Peyer's patch (tissue), 4 donors: Measurements from ENCODE around the gene LAMP5. TPM values are rescaled to one million over a fixed set of nuclear protein-coding genes. Genes with fewer than 3 reads are reported as not detected.
A peak's percentile ranks its signal among the peaks of the same experiment; 100 is the strongest.

Experiments
- DNase-seq, 3 donors: peaks; one replicate each; pipeline ENCODE4 v3.0.0-alpha.2; 2017 to 2019
- H3K27ac ChIP-seq, 4 donors: fragments of 200-600 bp; sonication (generic); one replicate each; pipeline ENCODE4 v1.5.1; 2016 to 2019
- H3K27me3 ChIP-seq, 2 donors: fragments of 200-600 bp; sonication (generic); one replicate each; pipeline ENCODE4 v1.5.1; 2019
- H3K36me3 ChIP-seq, 3 donors: fragments of 200-600 bp; sonication (generic); one replicate each; pipeline ENCODE4 v1.5.1; 2016 to 2019
- H3K4me1 ChIP-seq, 4 donors: fragments of 200-600 bp; sonication (generic); one replicate each; pipeline ENCODE4 v1.5.1; 2016 to 2019
- H3K4me3 ChIP-seq, 4 donors: fragments of 200-600 bp; sonication (generic); 1 replicate in 3 of 4; 2 replicates in 1 of 4; pipeline ENCODE4 v1.5.1; 2016 to 2019; ENCODE audit warnings: mild to moderate bottlenecking in 1 of 4
- H3K9me3 ChIP-seq, 4 donors: fragments of 200-600 bp; sonication (generic); one replicate each; pipeline ENCODE4 v1.5.1; 2016 to 2019; ENCODE audit warnings: mild to moderate bottlenecking in 1 of 4
- CTCF ChIP-seq, 6 experiments: fragments of 450-650 bp in 4 of 6; fragments of 200-600 bp in 2 of 6; sonication (generic) in 1 of 6; IDR thresholded peaks; one replicate each; pipeline ENCODE4 v1.5.1; 2017 to 2019; ENCODE audit warnings: antibody characterized with exemption in 6 of 6, mild to moderate bottlenecking in 3 of 6, moderate library complexity in 1 of 6
- POLR2A ChIP-seq, 2 donors: fragments of 450-650 bp; IDR thresholded peaks; one replicate each; pipeline ENCODE4 v1.5.1; 2017; ENCODE audit warnings: antibody characterized with exemption in 2 of 2, mild to moderate bottlenecking in 2 of 2, moderate library complexity in 2 of 2
- total RNA-seq, 4 donors: library from RNA; depleted of rRNA; stranded (reverse); fragments of >200 nt; gene quantifications; one replicate each; pipeline ENCODE4 v1.1.0, GENCODE V29; 2016

LAMP5 gene
- total RNA-seq, 4 donors from 2014 or later, result not detected

- peaks cover 0 to 15% of the 10 kb centered on the region in 2 donors for H3K27me3 ChIP-seq
- H3K4me3 ChIP-seq, result no peak overlapping the region
Observed at GRCh38 chr20:9514072-9514460, 324 bp upstream of the LAMP5 start.

GRCh38 chr20:9515214-9515585 lies 810 bp downstream of the LAMP5 start:
- peaks cover 0 to 13% of the 10 kb centered on the region in 2 donors for H3K27me3 ChIP-seq
- H3K4me1 ChIP-seq, result peaks cover 0 to 8% (median 0%) of the 10 kb centered on the region in 4 donors
- H3K4me3 ChIP-seq, result no peak overlapping the region
- H3K27ac ChIP-seq, result no peak overlapping the region
- no peak for TF ChIP-seq POLR2A (IDR thresholded peaks at IDR 0.05)
- no peaks in the 10 kb centered on the region for H3K9me3 ChIP-seq
- no peak for DNase-seq
- no peaks in the 10 kb centered on the region for H3K36me3 ChIP-seq

More at GRCh38 chr20:9514072-9514460, 324 bp upstream of the LAMP5 start:
- DNase-seq, result no peak
- H3K36me3 ChIP-seq, result no peaks in the 10 kb centered on the region
- no peak overlapping the region for H3K27ac ChIP-seq
- TF ChIP-seq CTCF (IDR thresholded peaks at IDR 0.05) (no peak), POLR2A (IDR thresholded peaks at IDR 0.05) (no peak)
- peaks cover 0 to 8% (median 0%) of the 10 kb centered on the region in 4 donors for H3K4me1 ChIP-seq
- H3K9me3 ChIP-seq, result no peaks in the 10 kb centered on the region

- peaks cover 0 to 8% (median 0%) of the 10 kb centered on the region in 4 donors for H3K4me1 ChIP-seq
- no peak for TF ChIP-seq POLR2A (IDR thresholded peaks at IDR 0.05)
- TF ChIP-seq CTCF (IDR thresholded peaks at IDR 0.05), result no peak
- no peak overlapping the region for H3K27ac ChIP-seq
- no peaks in the 10 kb centered on the region for H3K36me3 ChIP-seq
- no peak for DNase-seq
- H3K27me3 ChIP-seq, result peaks cover 0 to 7% of the 10 kb centered on the region in 2 donors
- H3K4me3 ChIP-seq, result peak overlapping the region in 1 of 4 donors; percentile 22
- H3K9me3 ChIP-seq, result no peaks in the 10 kb centered on the region
Observed at GRCh38 chr20:9515741-9516233, 1.4 kb downstream of the LAMP5 start.

- H3K36me3 ChIP-seq, result no peaks in the 10 kb centered on the region
- no peaks in the 10 kb centered on the region for H3K9me3 ChIP-seq
- H3K4me1 ChIP-seq, result peaks cover 0 to 8% (median 0%) of the 10 kb centered on the region in 4 donors
- H3K4me3 ChIP-seq, result peak overlapping the region in 1 of 4 donors; percentile 22
- TF ChIP-seq POLR2A (IDR thresholded peaks at IDR 0.05) (no peak), CTCF (IDR thresholded peaks at IDR 0.05) (no peak)
- DNase-seq, result no peak
- H3K27ac ChIP-seq, result no peak overlapping the region
- peaks cover 0 to 7% of the 10 kb centered on the region in 2 donors for H3K27me3 ChIP-seq
Observed at GRCh38 chr20:9516234-9516871, 2.0 kb downstream of the LAMP5 start.

GRCh38 chr20:9517297-9518162 lies 3.1 kb downstream of the LAMP5 start:
- Histone ChIP-seq H3K4me1 (peaks cover 0 to 8% (median 0%) of the 10 kb centered on the region in 4 donors), H3K36me3 (no peaks in the 10 kb centered on the region), H3K4me3 (no peak overlapping the region), H3K27ac (no peak overlapping the region), H3K9me3 (no peaks in the 10 kb centered on the region), H3K27me3 (peaks cover 0 to 7% of the 10 kb centered on the region in 2 donors)
- no peak for TF ChIP-seq CTCF (IDR thresholded peaks at IDR 0.05)
- TF ChIP-seq POLR2A (IDR thresholded peaks at IDR 0.05), result no peak
- no peak for DNase-seq
